DMS114 treated with DMSO at 0.1 percent for 48 hours (cell line): ENCODE results near the gene LACRT.
A peak's percentile ranks its signal among the peaks of the same experiment; 100 is the strongest.

Experiments used
- DNase-seq: peaks from one replicate; lab custom pipeline; 2025; ENCODE audit not compliant: unreplicated experiment; lab: John Stamatoyannopoulos, UW

Gene LACRT

DNA sequence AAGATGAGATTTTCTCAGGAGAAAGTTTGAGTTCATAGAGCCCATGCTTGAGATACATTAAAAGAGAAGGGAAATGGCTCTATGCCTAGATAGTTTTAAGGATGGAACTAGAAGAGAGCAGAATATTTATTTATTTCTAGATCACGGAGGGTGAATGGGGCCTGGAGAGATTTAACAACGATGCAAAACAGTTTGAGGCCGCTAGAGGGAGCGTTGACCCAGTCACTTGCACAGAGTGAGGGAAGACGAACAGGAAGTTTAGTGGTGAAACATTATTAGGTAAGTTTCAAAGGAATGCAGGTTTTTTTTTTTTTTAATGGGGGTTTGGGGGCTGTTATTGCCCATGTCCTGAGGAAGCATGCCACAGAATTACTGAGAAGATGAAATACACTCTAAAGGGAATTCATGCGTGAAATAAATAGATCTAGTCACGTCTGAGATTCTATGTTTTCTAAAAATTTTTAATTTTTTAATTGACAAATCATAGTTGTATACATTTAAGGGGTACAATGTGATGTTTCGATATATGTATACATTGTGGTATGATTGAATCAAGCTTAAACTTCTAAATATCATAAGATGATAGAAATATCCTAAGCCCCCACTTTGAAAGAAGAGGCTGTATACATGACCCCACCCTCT, 31.4 kb downstream of the LACRT start:
- peak; percentile 81 for DNase-seq

DNA sequence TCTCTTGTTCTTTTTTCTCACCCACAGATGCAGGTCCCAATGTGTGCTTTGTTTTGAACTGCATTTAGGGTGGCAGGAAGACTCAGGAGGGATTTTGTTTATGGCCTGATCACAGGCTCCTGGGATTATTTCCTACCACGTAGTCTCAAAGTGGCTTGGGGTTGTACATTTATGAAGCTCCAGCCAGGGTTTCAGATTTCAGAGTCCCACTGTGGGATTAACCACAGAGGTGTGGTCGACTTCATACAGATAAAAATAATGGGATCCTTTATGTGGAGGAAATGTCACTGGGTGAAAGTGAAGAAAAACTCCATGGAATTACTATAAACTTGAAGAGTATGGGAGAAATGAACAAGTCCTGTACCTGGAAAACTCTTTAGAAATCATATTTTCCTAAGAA, 32.0 kb downstream of the LACRT start:
- DNase-seq = no peak

DNA sequence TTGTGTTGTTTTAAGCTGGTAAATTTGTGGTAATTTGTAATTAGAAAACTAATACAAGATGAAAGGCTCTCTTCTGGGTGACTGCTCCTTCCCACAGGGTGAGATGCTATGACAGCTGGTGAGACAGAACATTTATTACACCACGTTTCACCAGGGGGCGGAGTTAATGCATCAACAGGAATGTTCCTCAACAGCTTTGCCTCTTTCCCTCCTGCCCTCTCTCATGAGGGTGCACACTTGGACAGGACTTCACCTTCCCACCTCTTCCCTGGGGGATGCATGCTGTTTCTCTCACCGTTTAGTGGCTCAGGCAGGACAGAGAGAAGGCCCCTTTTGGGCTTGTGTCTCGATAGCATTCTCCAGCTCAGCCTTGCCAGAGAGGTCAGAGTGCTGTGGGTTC, 32.9 kb downstream of the LACRT start:
- no peak for DNase-seq

DNA sequence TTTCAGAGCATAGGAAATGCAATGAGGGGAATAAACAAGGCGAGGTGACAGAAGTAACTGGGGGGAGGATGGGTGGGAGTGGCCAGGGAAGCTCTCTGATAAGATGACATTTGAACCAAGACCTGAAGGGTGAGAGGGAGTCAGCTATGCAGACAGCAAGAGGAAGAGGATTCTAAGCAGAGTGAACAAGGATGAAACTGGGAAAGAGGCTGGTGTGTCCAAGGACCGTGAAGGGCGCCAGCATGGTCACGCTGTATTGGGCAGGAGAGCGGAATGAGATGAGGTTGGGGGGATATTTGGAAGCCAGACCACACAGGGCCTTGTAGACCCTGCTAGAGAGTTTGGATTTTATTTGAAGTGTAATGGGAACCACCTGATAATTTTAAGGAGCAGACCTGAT, 35.7 kb downstream of the LACRT start:
- DNase-seq = no peak

DNA sequence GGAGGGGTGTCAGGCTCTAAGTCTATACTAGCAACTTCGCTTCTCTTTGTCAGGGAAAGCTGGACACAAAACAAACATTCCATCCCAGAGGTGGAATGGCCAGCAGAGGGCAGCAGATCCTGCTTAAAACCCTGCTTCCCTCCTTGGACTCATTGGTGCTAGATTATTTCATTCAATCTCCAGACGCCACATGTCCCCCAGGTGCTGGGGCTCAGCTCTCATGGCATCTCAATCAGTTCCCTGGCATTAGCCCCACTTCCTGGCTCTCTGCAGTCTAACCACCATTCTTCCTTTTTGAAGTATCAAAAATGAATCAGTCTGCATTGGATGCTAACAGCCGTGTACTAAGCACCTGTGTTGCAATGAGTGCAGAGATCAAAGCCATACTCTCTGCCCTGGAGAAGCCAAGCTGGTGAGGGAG, 38.2 kb downstream of the LACRT start:
- DNase-seq = peak; percentile 58

DNA sequence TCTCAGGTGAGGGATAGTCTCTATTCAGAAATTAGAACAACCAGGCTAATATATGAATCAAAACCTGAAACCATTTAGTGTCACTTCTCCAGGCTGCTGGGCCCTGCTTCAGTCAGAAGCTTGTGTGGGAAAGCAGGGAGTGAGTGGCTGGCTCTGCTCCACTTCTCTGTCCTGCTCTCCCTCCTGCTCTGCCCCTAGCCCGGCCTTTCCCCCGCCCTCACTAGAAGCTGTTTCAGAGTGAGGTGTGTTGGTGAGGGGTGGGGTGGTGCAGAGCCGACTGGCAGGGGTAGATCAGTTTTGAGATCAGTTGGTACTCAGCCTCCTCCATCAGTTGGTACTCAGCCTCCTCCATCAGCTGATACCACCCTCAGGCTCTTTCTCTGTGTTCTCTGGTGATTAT, 39.2 kb downstream of the LACRT start:
- no peak for DNase-seq

DNA sequence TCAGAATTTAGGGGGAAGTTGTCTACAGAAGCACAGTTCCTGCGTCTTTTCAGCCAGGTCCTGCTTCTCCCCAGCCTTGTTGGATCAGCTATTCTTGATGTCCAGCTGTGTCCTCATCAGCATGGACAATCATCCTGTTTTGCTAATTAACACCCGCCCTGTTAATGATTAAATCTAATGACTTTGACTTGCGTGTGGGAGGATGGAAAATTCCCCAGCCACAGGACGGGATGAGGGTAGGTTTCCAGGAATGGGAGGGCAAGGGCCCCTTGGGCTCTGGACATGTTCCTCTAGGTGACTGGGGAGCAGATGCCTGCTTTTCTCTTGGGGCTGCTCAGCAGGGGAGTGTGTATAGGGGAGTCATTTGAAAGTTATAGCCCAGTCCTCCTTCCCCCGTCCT, 41.0 kb downstream of the LACRT start:
- DNase-seq = no peak

DNA sequence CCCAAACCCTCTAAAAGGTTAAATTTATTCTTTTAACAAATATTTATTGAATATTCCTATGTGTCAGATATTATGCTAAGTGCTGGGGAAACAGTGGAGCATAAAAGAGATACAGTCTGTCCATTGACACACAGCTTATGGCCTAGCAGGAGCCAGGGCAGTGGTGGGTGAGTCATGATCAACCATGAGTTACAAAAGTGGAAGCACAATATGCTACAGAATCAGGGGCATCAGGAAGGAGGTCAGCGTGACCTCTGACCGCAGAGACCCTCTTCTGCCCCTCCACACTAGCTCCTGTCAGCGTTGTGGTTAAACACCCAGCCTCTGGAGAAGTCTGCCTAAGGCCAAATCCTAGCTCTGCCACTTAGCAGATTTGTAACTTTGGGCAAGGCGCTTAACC, 41.6 kb downstream of the LACRT start:
- no peak for DNase-seq

DNA sequence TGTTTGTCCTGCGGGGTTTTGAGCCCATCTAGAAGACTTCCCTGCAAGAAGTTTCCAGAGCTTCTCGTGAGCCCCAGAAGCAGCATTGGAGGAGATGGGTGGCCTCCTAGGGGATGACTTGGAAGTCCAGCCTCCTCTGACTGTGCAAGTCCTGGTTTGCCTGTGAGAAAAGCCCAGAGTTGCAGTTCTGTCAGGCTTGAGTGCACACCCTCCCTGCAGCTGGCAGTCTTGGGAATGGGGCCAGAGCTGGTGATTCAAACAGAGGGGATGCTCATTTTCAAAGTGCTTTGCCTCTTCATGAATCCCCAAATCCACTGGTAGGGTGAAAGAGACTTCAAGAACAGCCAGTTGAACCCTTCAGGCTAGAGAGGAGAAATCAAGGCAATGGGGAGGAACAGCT, 42.4 kb downstream of the LACRT start:
- DNase-seq = no peak

DNA sequence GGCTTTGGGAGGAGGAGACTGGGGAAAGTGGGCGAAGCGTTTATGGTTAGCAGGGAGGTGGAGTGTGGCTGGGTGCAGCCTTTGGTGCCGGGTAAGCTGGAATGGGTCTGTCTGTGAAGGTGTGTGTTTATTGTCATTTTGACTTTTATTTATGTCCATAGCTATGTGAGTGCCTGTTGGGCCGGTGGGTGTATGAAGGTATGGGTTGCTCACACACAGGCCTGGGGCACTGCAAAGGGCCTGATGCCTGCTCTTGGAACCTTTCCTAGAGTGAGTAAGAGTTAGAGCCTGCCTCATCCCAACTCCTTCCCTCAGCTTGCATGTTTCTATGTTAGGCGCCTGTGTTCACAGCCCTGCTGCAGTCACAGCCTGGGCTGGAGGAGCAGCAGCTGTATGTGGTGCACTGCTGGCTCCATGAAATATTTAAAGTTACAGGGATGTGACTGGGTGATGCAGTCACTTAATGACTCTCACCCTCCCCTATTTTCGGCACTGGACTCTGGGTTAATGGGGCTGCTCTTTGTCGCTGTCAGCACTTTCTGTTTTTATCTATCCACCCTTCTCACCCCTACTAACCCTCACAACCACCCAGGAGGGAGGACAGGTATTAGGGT, 43.6 kb downstream of the LACRT start:
- DNase-seq = no peak

DNA sequence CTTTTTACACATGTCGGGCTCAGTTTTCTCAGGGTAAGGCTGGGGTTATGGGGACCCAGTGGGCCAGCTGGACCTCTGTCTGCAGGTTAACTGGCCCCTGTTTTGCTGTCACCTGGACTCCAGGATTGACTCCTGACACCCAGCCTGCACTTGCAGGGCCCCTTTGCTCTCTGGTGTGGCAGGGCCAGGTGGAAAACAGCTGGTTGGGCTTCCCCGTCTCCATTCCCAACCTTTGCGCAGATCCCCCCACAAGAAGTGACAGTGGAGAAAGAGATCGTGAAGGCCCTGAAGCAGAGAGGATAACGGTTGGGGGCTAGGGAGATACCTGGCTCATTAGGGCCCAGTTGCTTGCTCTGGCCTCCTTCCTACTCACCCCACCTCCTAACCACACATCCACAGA, 44.7 kb downstream of the LACRT start:
- DNase-seq = no peak

DNA sequence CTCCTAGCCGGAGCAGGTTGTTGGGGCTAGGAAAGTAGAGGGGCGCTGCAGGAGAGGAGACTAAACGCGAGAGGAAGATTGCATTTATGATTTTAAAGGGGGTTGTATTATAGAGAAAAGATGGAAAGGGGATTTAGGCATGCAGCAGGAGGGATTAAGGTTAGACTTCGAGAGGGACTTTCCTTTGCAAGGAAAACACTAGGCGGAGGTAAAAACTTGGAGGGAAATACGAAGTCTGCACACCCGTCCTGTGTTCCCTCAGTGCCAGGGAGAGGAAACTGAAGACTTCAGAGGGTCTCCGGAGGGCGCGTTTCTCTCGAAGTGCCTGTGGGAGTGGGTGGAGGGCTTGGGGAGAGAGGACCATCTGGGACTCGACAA, 45.8 kb downstream of the LACRT start:
- DNase-seq = no peak

DNA sequence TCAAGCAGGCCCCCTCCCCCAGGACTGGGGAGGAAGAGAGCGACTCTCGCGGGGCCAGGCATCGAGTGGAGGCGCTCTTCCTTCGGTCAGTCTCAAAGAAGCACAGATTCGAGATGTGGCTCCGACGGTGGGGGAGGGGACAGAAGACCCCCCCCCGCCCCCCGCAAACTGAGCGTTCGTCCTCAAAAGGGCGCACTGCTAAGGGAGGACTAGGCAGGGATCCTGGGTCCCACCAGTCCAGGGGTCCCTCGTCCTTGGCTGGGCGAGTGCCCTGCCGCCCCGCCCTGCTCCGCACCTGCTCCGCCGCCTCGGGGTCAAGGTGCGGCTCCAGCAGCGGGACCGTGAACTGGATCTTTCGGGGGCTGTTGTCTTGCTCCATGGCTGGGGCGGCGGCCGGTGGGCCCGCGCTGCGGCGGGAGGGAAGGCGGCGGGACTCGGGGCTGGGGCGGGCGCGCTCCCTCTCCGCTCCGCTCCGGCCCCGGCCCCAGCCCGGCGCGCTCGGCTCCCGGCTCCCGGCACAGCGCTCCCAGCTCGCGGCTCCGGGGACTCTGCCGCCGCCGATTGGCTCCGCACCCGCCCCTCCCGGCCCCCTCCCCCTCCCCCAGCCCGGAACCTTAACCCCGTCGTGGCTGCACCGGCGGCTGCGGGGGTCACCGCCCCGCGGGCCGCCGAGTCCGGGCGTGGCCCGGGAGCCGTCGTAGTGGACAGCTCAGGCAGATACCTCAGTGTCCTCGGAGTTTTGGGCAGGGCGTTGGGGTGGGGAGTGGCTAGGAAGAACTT, 46.4 kb downstream of the LACRT start, which contains the start of gene PPP1R1A:
TSS of gene PPP1R1A (minus strand) at position 550 of the 780 bp plus-strand sequence. CDS start at position 379, 171 bp downstream.
- no peak for DNase-seq

DNA sequence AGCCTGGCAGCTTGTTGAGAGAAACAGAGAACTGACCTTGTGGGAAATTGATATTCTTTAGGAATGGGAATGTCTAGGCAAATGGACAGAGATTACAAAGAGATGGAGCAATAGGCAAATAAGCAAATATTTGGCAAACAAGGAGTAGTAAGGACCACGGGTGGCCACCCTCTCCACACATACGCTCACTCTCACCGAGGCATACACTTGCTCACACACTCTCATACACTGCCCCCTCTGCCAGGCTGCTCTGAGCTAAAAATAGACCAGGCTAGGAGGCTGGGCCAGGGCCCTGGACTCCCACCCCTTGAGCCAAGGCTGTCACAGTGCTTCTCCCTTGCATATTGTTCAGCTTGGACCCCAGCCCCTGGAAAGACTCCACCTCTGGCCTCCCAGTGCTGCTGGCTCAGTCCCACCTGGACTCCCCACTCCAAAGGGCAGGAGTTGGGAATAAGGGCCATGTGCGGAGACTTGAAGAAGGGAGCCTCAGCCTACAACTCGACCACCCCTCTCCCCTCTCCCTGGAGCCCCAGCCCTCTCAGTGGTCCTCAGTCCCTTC, 47.3 kb downstream of the LACRT start:
- DNase-seq = no peak

DNA sequence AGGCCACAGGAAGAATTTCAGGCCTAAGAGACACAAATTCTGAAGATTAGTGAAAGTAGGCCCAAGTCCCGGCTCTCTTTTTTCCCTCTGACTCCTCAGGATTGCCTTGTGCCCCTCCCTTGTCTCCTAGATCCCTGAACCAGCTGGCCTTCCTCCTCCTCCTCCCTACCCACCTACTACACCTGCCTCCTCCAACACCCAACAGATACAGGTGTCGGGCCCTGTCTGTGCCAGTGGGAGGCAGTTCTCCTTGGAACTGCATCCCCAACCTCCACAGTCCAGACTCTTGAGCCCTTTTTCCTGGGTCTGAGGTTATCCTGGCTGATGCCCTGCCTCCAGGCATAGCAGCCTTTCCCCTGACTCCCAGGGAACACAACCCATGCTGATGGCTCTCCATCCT, 48.1 kb downstream of the LACRT start:
- no peak for DNase-seq

DNA sequence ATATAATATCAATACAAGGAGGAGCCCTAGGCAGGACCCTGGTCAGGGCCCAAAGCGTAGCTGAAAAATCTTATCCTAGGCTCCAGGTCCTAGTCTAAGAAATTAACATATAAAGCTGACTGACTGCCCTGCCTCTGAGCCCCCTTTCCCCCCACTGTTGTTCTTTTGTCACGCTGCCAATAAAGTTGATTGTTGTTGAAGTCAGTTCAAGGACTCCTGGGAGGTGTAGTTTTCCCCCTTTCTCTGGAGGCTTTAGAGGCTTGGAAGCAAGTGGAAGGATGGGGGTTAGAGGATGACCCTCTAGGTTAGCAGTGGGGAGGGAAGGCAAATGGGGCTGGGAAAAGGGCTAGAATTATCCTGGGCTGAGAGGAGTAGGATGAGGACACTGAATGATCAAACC, 49.5 kb downstream of the LACRT start:
- no peak for DNase-seq

DNA sequence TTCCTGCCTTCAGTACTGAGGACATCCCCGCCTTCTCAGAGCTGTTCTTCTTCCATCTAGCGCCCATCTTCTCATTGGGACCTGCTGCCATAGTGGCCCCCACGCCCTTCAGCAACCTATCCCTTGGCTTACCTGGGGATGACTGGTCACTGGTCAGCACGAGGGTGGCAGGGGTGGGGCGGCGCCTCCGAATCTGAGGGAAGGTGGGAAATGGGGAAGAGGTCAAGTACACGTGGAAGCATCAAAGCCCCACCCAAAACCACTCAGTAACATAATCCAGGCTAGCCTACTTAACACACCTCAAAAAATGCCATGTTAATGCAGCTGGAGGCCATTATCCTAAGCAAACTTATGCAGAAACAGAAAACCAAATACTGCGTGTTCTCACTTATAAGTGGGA, 50.6 kb downstream of the LACRT start:
- DNase-seq = no peak

DNA sequence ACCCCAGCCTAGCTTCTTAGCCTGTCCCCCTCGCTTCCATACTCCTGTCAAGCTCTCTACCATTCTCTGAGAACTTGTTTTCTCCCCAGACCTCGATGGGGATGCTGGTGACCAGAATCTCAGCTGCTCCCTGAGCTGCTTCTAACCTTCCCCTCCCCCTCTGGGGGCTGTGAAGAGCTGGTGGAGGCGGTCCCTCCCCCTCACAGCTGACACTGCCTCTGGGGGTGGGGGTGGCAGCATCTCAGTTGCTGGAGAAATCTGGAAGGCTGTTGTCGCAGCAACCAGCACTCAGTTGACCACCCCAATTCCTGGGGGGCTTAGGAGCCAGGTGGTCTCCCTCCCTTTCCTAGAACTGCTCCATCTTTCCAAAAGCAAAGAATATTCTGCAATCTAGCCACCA, 51.0 kb downstream of the LACRT start:
- DNase-seq = no peak

DNA sequence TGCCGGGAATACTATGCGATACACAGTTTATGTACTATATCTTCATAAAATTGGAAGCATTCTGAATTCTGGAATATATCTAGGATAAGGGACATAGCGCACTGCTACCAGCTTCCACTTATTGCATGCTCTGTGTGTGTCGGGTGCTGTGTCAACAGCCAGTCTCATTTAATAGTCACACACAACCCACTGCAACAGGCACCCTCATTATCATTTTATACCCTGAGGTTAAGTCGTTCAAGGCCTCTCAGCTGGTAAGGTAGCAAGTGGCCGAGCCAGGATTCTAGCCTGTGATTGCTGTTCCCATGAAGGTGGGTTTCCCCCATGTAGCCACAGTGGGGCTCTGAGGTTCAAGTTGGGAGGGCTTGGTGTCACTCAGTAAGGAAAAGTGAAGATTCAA, 53.3 kb downstream of the LACRT start:
- no peak for DNase-seq
